Endometrial microvascular endothelial cells (primary cell): Measurements from ENCODE around the gene SLC16A14. TPM values are rescaled to one million over a fixed set of nuclear protein-coding genes. Genes with fewer than 3 reads are reported as not detected.

Experiments
- in situ Hi-C: cut with HindIII; loops from 2 replicates; pipeline ENCODE4 v1.10.0; 2017; ENCODE audit warnings: low sequenced_read_pairs, low pct_unique_long_range_greater_than_20kb; ENCODE audit errors: inconsistent ontology term
- total RNA-seq: library from RNA; depleted of rRNA; stranded (reverse); fragments of >200 nt; gene quantifications from one replicate; pipeline ENCODE4 v1.2.3, GENCODE V29; 2015; ENCODE audit errors: inconsistent ontology term

SLC16A14 gene
- total RNA-seq, 1 donor from 2014 or later = 0.09 TPM

- in situ Hi-C loops = no loop called here
These were observed 25.3 kb downstream of the SLC16A14 start for GRCh38 chr2:230043461-230043860.

- in situ Hi-C loops = no loop called here
These were observed 25.7 kb downstream of the SLC16A14 start for GRCh38 chr2:230043025-230043424.

- in situ Hi-C loops = no loop called here
These were observed 26.5 kb downstream of the SLC16A14 start for GRCh38 chr2:230042195-230042594.

- in situ Hi-C loops = no loop called here
These were observed 45.4 kb downstream of the SLC16A14 start for GRCh38 chr2:230023313-230023712.

GRCh38 chr2:230019742-230020141 lies 49.0 kb downstream of the SLC16A14 start:
- in situ Hi-C loops = no loop called here

GRCh38 chr2:230018153-230018552 lies 50.6 kb downstream of the SLC16A14 start:
- in situ Hi-C loops = no loop called here

- in situ Hi-C loops = no loop called here
These were observed 51.9 kb downstream of the SLC16A14 start for GRCh38 chr2:230016844-230017243.

- in situ Hi-C loops = no loop called here
These were observed 56.3 kb downstream of the SLC16A14 start for GRCh38 chr2:230012267-230012884.

GRCh38 chr2:230011617-230012016 lies 57.1 kb downstream of the SLC16A14 start:
- in situ Hi-C loops = no loop called here

- in situ Hi-C loops = no loop called here
These were observed 58.2 kb downstream of the SLC16A14 start for GRCh38 chr2:230010501-230010900.

GRCh38 chr2:230008708-230009066 lies 60.0 kb downstream of the SLC16A14 start:
- in situ Hi-C loops = no loop called here

GRCh38 chr2:230007931-230008707 lies 60.6 kb downstream of the SLC16A14 start:
- in situ Hi-C loops = no loop called here

GRCh38 chr2:230000118-230000841 lies 68.4 kb downstream of the SLC16A14 start:
- in situ Hi-C loops = no loop called here

- in situ Hi-C loops = no loop called here
These were observed 71.2 kb downstream of the SLC16A14 start for GRCh38 chr2:229997565-229997964.

- in situ Hi-C loops = no loop called here
These were observed 72.4 kb downstream of the SLC16A14 start for GRCh38 chr2:229996320-229996719.

GRCh38 chr2:229993236-229993635 lies 75.5 kb downstream of the SLC16A14 start:
- in situ Hi-C loops = no loop called here
